Hypothalamus (tissue), 51 donors: ENCODE data around the gene VCAM1.
"Not testable (repeated sequence)": the region's sequence is repeated elsewhere in the genome, so short reads cannot be mapped to it uniquely, and the experiment has no call there.

Source experiments
- DNase-seq, 51 donors: peaks; one replicate each; lab custom pipeline; 2025; lab: John Stamatoyannopoulos, UW

VCAM1 gene, protein sequence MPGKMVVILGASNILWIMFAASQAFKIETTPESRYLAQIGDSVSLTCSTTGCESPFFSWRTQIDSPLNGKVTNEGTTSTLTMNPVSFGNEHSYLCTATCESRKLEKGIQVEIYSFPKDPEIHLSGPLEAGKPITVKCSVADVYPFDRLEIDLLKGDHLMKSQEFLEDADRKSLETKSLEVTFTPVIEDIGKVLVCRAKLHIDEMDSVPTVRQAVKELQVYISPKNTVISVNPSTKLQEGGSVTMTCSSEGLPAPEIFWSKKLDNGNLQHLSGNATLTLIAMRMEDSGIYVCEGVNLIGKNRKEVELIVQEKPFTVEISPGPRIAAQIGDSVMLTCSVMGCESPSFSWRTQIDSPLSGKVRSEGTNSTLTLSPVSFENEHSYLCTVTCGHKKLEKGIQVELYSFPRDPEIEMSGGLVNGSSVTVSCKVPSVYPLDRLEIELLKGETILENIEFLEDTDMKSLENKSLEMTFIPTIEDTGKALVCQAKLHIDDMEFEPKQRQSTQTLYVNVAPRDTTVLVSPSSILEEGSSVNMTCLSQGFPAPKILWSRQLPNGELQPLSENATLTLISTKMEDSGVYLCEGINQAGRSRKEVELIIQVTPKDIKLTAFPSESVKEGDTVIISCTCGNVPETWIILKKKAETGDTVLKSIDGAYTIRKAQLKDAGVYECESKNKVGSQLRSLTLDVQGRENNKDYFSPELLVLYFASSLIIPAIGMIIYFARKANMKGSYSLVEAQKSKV

DNA sequence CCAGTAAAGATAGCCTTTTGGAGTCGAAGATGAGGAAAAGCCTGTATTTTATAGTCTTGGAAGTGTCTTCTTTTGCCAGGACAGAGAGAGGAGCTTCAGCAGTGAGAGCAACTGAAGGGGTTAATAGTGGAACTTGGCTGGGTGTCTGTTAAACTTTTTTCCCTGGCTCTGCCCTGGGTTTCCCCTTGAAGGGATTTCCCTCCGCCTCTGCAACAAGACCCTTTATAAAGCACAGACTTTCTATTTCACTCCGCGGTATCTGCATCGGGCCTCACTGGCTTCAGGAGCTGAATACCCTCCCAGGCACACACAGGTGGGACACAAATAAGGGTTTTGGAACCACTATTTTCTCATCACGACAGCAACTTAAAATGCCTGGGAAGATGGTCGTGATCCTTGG, at the start of gene VCAM1:
VCAM1 (plus strand) TSS at position 253 of the 400 bp plus-strand sequence; CDS start at position 372, 119 bp downstream.
- DNase-seq = peak in 2 of 51 donors; percentile 6 to 8

DNA sequence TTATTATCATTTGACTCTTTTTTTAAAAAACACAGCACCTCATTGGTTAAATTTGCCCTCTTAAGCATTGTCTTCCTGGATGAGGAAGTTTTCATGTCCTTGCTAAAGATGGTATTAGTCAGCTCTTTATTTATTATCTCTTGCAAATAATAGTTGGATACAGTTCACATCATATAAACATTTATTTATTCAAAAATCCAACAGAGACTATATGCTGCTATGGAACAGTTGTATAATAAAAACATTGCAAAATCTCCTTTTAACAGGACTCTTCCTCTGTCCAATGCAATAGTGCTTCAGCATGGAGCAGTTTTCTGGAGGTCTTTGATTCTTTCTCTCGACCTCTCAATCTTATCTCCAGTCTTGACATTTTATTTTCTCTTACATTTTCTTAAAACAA, 49.5 kb upstream of the VCAM1 start:
- no peak for DNase-seq

DNA sequence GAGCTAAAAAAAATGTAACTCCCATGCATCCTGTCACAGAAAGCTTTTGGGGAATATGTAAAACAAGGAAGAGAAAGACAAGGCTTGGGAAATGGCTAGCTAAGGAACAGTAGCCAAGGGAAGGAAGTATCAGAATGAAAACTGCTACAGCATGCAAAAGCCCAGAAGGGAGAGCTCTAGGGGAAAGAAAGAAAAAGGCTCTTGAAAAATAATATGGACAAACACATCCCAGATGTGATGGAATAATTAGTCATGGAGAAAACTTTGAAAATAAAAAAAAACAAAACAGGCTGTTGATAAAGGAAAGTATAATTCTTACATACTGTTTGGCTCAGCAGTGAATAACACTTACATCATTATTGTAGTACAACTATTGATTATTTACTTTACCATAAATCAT, 47.9 kb upstream of the VCAM1 start:
- no peak for DNase-seq

DNA sequence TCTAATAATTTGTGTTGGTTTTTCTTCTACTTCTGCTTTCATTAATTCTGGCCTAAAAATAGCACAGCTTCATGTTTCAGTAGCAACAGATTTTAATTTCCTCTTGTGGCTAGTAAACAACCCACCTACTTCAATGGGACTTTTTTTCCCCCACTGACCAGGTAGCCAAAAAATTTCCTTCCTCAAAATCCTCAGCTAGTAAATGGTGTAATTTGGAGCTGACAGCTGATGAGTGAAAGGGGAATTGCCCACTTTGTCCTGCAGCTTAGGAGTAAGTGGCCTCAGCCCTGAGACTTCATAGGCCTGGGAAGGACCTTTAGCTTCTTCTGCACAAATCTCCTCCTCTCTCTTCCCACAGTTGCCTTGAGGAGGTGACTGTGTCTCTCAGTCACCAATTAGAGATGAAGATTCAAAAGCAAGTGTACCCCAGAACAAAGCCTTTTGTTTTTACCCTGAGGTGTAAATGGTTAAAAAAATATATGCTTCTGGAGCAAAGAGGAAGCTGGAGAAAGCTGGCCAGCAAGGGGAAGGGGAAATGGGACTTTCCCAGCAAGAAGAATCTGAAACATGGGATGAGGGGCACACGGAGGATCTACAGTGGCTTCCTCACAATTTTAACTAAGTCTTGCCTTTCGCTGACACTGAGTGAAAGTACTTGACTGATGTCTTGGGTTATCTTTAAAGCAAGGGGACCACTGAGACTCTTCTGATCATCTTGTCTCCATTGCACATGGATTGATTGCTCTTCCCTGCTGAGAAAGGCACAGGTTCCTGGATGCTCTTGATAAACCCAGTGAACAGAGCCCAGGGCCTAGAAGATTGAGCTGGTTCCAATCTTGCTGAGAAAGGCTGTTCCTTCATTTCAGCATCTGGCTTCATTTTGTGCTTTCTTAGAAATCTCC, 35.8 kb upstream of the VCAM1 start:
- DNase-seq = no peak

DNA sequence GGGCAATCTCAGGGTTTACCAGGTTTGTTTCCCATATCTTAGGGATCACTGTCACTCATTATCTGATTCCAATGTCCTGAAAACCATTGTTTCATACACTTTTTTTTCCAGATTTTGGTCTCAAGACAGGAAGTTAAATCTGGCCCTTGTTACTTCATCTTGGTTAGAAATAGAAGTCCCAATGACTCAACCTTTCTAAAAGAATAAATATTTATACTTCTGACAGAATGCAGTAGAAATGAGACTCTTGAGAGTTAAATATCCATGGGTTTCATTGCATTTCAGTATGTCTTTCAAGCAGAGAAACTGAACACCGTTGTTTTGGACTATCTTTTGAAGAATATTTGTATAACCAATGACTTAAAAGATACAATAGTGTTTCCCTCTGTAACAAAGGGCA, 19.8 kb upstream of the VCAM1 start:
- DNase-seq = no peak

DNA sequence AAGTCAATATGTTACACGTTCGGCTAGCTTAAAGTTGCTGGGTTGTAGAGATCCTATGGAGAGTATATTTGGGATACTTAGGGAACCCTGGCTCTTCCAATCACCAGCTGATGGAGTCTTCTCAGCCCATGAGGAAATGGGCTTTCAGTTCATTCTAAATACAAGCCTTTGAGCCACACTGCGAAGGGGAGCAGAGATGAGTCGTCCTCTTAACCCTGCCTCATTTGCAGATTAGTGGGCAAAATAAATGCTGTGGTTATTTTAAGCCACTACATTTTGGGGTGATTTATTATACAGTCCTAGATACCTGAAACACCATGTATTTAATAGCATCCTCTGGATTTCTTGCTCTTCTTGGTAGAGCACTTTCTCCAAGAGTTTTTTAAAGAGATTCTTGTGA, 19.0 kb upstream of the VCAM1 start:
- DNase-seq = no peak

DNA sequence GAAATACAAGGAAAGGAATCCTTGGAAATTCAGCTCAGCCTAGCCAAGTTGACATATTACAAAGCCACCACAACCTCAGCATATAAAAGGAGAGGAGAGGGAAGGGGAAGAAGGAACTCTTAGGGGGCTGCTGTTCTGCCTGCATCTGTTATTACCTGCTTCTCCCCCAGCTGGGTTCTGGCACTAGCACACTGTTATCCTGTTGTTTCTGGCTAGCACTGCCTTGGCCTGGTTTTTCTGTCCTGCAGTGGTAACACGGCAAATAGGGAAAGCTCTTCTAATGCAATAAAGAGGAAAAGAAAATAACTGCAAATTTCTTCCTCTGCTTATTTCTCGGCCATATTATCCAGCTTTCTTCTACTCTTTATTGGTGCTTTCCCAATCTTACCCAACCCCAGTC, 16.5 kb upstream of the VCAM1 start:
- no peak for DNase-seq

DNA sequence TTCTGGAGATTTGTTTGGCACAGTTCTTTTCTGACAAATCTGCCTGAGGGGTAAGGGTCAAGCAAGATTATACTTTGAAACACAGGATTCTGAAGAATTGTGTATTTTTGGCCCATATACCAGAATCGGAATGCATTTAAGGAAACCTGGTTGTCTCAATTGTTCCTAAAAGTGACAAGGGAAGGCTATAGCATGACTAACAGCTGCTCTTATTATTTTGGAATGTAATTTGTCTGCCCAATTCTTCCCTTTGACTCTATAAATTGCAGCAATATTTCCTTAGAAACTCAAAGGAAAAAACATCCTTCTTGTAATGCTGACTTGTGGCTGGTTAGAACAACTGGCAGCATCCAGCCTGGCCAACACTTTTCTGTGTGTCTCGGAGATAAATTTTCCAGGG, 15.8 kb upstream of the VCAM1 start:
- DNase-seq = no peak

DNA sequence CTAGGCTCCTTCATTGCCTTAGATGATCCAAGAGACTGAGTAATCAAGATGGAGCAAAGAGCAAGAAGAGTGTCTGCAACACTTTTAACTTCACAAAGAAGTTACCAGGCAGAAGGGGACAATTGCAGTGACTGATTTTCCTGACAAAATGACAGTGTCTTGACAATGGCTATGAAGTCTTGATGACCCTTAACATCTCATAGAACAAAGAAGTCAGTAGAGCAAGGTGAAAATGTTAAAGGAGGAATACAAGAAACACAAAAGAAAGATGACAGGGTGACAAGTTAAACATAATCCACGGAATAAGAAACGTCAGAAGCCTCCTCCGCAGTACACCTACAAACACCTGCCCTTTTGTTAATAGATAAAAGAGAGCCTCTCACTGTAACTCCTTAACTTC, 15.1 kb upstream of the VCAM1 start:
- DNase-seq = peak in 1 of 51 donors; percentile 16

DNA sequence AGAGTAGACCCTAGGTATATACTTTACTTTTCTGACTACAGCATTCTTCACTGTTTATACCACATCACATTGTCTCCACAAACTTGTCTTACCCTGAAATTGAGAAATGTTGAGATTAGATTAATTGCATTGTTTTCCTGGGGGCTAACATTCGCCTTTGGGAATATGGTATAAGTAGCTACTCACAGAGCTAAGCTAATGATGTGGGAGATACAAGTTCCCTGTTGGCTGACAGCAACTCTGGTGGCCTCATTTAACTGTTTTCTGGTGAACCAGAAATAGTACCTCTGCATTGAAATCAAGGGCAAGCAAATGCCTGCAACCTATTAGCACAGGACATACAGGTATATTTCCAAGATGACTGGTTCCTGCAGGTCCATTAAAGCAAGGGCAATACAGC, 13.2 kb upstream of the VCAM1 start:
- no peak for DNase-seq

DNA sequence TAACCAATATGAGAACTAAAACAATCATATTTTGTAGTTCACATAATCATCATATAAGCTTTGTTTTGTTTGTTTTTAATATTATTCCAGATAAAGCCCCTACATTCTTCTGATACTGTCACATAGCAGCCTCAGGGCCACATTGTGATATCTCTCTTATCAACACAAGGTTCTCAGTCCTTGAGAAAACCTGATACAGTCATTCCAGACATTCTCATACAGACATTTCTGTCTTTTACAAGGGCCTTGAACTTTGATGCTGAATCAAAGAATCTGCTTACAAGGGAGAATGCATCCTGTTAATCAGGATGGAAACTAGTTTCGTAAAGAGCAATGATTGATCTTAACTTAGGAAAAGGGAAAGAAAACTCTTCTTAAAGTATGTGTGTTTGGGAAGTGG, 12.7 kb upstream of the VCAM1 start:
- no peak for DNase-seq

GRCh38 chr1:100708476-100709062, 11.0 kb upstream of the VCAM1 start:
- DNase-seq = no peak

DNA sequence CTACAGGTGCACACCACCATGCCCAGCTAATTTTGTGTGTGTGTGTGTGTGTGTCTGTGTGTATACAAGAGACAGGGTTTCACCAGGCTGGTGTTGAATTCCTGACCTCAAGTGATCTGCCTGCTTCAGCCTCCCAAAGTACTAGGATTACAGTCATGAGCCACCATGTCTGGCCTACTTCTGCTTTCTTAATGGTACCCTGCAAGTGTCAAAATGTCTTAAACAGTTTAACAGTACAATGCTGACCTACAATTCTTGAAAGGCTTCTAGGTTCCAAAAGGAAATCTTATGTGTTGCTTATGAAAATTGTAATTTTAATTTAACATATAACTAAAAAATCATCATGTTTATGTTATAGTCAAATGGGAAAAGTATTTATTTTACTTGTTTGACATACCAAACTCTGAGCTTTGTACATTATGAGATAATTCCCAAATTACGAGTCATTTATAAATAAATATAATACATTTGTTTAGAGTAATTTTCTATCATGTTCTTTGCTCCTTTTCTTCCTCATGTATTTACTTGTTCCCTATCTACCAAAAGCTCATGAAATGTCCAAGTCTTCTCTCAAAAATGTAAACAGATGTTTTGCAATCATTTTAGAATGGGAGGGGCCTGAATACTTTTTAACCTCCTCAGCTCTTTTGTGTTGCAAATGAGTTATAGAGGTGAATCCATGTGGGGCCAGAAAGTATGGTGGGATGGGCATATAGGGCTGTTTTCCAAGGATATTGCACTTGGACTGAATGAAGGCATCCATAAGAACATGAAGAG, 8.4 kb upstream of the VCAM1 start:
- no peak for DNase-seq

GRCh38 chr1:100713027-100713426, 6.5 kb upstream of the VCAM1 start:
- DNase-seq = not testable (repeated sequence)

GRCh38 chr1:100713626-100714025, 5.9 kb upstream of the VCAM1 start:
- no peak for DNase-seq

DNA sequence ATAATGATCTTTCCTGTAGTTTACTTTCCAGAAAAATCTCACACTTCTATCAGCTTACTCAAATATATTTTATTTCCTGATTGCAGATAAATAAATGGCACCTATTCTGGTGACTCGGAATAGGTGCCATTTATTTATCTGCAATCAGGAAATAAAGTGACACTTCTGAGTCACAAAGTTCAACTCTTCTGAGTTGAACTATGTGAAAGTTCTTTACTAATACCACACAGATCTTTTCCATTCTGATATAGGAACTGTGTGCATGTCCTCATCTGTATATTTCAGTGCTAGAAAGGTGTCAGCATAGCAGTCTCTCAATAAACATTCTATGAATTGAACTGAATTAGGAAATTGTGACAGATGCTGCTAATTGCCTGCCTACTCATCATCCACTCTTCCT, 4.9 kb upstream of the VCAM1 start:
- DNase-seq = no peak

GRCh38 chr1:100717218-100717617, 2.3 kb upstream of the VCAM1 start:
- no peak for DNase-seq

DNA sequence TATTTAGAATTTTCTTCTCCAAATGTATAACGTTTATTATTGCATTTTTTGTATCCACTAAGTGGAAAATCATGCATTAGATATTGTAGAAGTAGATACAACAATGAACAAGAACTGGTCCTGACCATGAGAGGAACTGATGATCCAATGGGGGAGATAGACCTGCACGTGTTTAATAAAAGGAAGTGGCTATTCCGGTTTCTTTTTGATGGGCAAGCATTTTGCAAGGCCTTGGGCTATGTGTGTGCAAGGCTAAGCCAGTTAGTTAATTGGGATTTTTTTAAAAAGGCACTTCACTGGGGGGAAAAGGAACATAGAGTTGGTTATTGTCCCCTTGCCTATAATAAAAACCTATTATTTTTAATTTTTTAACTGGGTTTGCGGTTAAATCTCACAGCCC, 961 bp upstream of the VCAM1 start:
- DNase-seq = no peak

- no peak for DNase-seq
These were observed 559 bp downstream of the VCAM1 start for GRCh38 chr1:100720101-100720500.

DNA sequence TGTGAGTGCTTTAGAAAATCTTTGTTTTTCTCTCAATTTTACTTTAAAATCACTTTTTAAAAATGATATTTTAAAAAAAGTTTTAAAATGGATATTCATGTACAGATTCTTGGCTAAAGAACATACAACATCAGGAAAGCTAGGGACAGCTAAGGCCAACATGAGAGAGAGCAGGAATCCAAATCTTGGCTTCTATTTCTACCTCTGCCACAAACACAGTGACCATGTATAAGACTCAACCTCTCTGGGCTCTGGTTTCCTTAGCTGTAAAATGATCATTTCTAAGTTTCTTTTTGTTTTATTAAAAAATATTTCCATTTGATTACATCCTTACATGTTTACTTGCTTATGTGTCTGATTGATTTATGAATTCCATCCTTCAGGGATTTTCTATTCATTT, 1.2 kb downstream of the VCAM1 start:
- DNase-seq = no peak
